DOHH2 (cell line): ENCODE results near the gene IL10RA.

ENCODE experiments used
- H3F3A ChIP-seq: fragments of 200-600 bp; sonication (generic), shearing (Covaris generic); 2 replicates; pipeline ENCODE4 v1.6.0; 2016; ENCODE audit warnings: antibody characterized with exemption, mild to moderate bottlenecking; ENCODE audit not compliant: control insufficient read depth, insufficient read depth
- H3K27ac ChIP-seq: fragments of 200-600 bp; sonication (generic); 2 replicates; pipeline ENCODE4 v1.5.1; 2014; ENCODE audit warnings: low read depth, mild to moderate bottlenecking, low read length, moderate library complexity
- H3K27me3 ChIP-seq: fragments of 200-600 bp; sonication (generic); 2 replicates; pipeline ENCODE4 v1.6.1; 2014; ENCODE audit warnings: mild to moderate bottlenecking, low read length, mixed read lengths; ENCODE audit not compliant: control insufficient read depth
- H3K36me3 ChIP-seq: fragments of 200-600 bp; sonication (generic); 2 replicates; pipeline ENCODE4 v1.6.1; 2014; ENCODE audit warnings: mild to moderate bottlenecking, low read length, moderate library complexity, mixed read lengths; ENCODE audit not compliant: control insufficient read depth
- H3K4me1 ChIP-seq: fragments of 200-600 bp; sonication (generic); 2 replicates; pipeline ENCODE4 v1.6.1; 2014; ENCODE audit warnings: mild to moderate bottlenecking, low read length, mixed read lengths; ENCODE audit not compliant: control insufficient read depth
- H3K4me2 ChIP-seq: fragments of 200-600 bp; sonication (generic); 2 replicates; pipeline ENCODE4 v1.6.0; 2014; ENCODE audit warnings: mild to moderate bottlenecking, low read length, moderate library complexity
- H3K4me3 ChIP-seq: fragments of 200-600 bp; sonication (generic); 2 replicates; pipeline ENCODE4 v1.5.1; 2014; ENCODE audit warnings: mild to moderate bottlenecking, low read length, mixed read lengths
- H3K79me2 ChIP-seq: fragments of 200-600 bp; sonication (generic); 2 replicates; pipeline ENCODE4 v1.6.1; 2014; ENCODE audit warnings: mild to moderate bottlenecking, low read length, mixed read lengths; ENCODE audit not compliant: control insufficient read depth
- H3K9me2 ChIP-seq: fragments of 200-600 bp; sonication (generic); replicated peaks from 2 replicates; pipeline ENCODE4 v1.6.1; 2014; ENCODE audit warnings: mild to moderate bottlenecking, low read length, mixed read lengths; ENCODE audit not compliant: control insufficient read depth
- H3K9me3 ChIP-seq: fragments of 200-600 bp; sonication (generic); 2 replicates; pipeline ENCODE4 v1.6.1; 2014; ENCODE audit warnings: antibody characterized with exemption, low read length, mixed read lengths; ENCODE audit not compliant: control insufficient read depth, insufficient read depth
- H4K20me1 ChIP-seq: fragments of 200-600 bp; sonication (generic); 2 replicates; pipeline ENCODE4 v1.6.0; 2014; ENCODE audit warnings: low read depth, mild to moderate bottlenecking, antibody characterized with exemption, low read length, moderate library complexity; ENCODE audit not compliant: control insufficient read depth, insufficient read depth
- CTCF ChIP-seq: fragments of 200-600 bp; sonication (generic); IDR thresholded peaks from one replicate; pipeline ENCODE4 v1.5.1; 2014; ENCODE audit warnings: antibody characterized with exemption, mild to moderate bottlenecking, low read depth, low read length; ENCODE audit not compliant: poor library complexity, severe bottlenecking
- EZH2phosphoT487 ChIP-seq: fragments of 200-600 bp; sonication (generic); IDR thresholded peaks from 2 replicates; pipeline ENCODE4 v1.6.1; 2017; ENCODE audit warnings: borderline replicate concordance, mild to moderate bottlenecking, antibody characterized with exemption, low read length, moderate library complexity, mixed read lengths

The IL10RA gene

GRCh38 chr11:118014022-118014421 lies 27.8 kb downstream of the IL10RA start:
- H3K4me1 ChIP-seq = peaks cover 54% of the 10 kb centered on the region
- peaks cover 16% of the 10 kb centered on the region; the same call in 1 of the 2 replicates for H3K9me3 ChIP-seq
- no peaks in the 10 kb centered on the region for H3K79me2 ChIP-seq
- no peaks in the 10 kb centered on the region for H4K20me1 ChIP-seq
- no peaks in the 10 kb centered on the region for H3K9me2 ChIP-seq
- H3K36me3 ChIP-seq = no peaks in the 10 kb centered on the region
- no peak overlapping the region for H3K27ac ChIP-seq
- H3F3A ChIP-seq = peaks cover 26% of the 10 kb centered on the region
- TF ChIP-seq CTCF (no peak), EZH2phosphoT487 (no peak)
- H3K4me3 ChIP-seq = no peak overlapping the region
- no peaks in the 10 kb centered on the region for H3K27me3 ChIP-seq
- H3K4me2 ChIP-seq = no peak overlapping the region

- Histone ChIP-seq H3K4me3 (no peak overlapping the region), H3K4me2 (no peak overlapping the region)
- TF ChIP-seq EZH2phosphoT487 = no peak
- no peak for TF ChIP-seq CTCF
These were observed 29.2 kb downstream of the IL10RA start for GRCh38 chr11:118015385-118015841.

GRCh38 chr11:118016104-118016503 lies 29.9 kb downstream of the IL10RA start:
- no peak overlapping the region for H3K27ac ChIP-seq
- no peaks in the 10 kb centered on the region for H3K27me3 ChIP-seq
- H4K20me1 ChIP-seq = no peaks in the 10 kb centered on the region
- peaks cover 34% of the 10 kb centered on the region for H3K4me1 ChIP-seq
- no peak overlapping the region for H3K4me2 ChIP-seq
- H3K4me3 ChIP-seq = no peak overlapping the region
- no peak for TF ChIP-seq EZH2phosphoT487
- no peak for TF ChIP-seq CTCF
- no peaks in the 10 kb centered on the region for H3K36me3 ChIP-seq
- H3K9me3 ChIP-seq = peaks cover 16% of the 10 kb centered on the region; the same call in 1 of the 2 replicates
- no peaks in the 10 kb centered on the region for H3K79me2 ChIP-seq
- no peaks in the 10 kb centered on the region for H3K9me2 ChIP-seq
- H3F3A ChIP-seq = peaks cover 8% of the 10 kb centered on the region

More at GRCh38 chr11:118015385-118015841, 29.2 kb downstream of the IL10RA start:
- Histone ChIP-seq H3K27ac (no peak overlapping the region), H3K4me1 (peaks cover 40% of the 10 kb centered on the region), H3K27me3 (no peaks in the 10 kb centered on the region), H3K36me3 (no peaks in the 10 kb centered on the region), H4K20me1 (no peaks in the 10 kb centered on the region), H3K79me2 (no peaks in the 10 kb centered on the region), H3F3A (peaks cover 12% of the 10 kb centered on the region), H3K9me2 (no peaks in the 10 kb centered on the region), H3K9me3 (peaks cover 16% of the 10 kb centered on the region; the same call in 1 of the 2 replicates)

GRCh38 chr11:118017111-118017510 lies 30.9 kb downstream of the IL10RA start:
- no peak for TF ChIP-seq EZH2phosphoT487
- TF ChIP-seq CTCF = no peak
- Histone ChIP-seq H3K27me3 (no peaks in the 10 kb centered on the region), H3K36me3 (no peaks in the 10 kb centered on the region)

More at GRCh38 chr11:118017111-118017510, 30.9 kb downstream of the IL10RA start:
- H3K4me2 ChIP-seq = no peak overlapping the region
- H3K27ac ChIP-seq = no peak overlapping the region
- no peak overlapping the region for H3K4me3 ChIP-seq
- H3K9me2 ChIP-seq = no peaks in the 10 kb centered on the region
- H3K9me3 ChIP-seq = peaks cover 16% of the 10 kb centered on the region; the same call in 1 of the 2 replicates
- no peaks in the 10 kb centered on the region for H3K79me2 ChIP-seq
- H4K20me1 ChIP-seq = no peaks in the 10 kb centered on the region
- H3K4me1 ChIP-seq = peaks cover 24% of the 10 kb centered on the region
- H3F3A ChIP-seq = 0 out of 2 replicates have a peak, but pooled peaks cover 2% of the 10 kb centered on the region
